ENCODE data around the gene TEX52. TPM values are rescaled to one million over a fixed set of nuclear protein-coding genes. Genes with fewer than 3 reads are reported as not detected.

The TEX52 gene
- total and polyA plus RNA-seq, 2 experiments from 2014 or later: not detected

GRCh38 chr12:2844786-2845185 is 12.1 kb downstream of the TEX52 start:
- Histone ChIP-seq H3K27ac (no peak overlapping the region), H3K4me3 (no peak overlapping the region), H3K36me3 (no peaks in the 10 kb centered on the region), H3K9me3 (ENCODE audit: low read depth) (no peaks in the 10 kb centered on the region), H3K4me1 (ENCODE audit: low read depth) (peaks cover 40% of the 10 kb centered on the region), H3K27me3 (no peaks in the 10 kb centered on the region)
- DNase-seq (ENCODE audit: low read depth in 1 of 2, low spot score in 1 of 2): no peak
- TF ChIP-seq CTCF (IDR thresholded peaks at IDR 0.05; ENCODE audit: low read depth, low read length): no peak

- H3K4me3 ChIP-seq: no peak overlapping the region
- no peaks in the 10 kb centered on the region for H3K9me3 ChIP-seq (ENCODE audit: low read depth)
- TF ChIP-seq CTCF (IDR thresholded peaks at IDR 0.05; ENCODE audit: low read depth, low read length): no peak
- peaks cover 26% of the 10 kb centered on the region for H3K4me1 ChIP-seq (ENCODE audit: low read depth)
- H3K27me3 ChIP-seq: no peaks in the 10 kb centered on the region
- DNase-seq (ENCODE audit: low read depth in 1 of 2, low spot score in 1 of 2): no peak
- H3K27ac ChIP-seq: peak overlapping the region; percentile 72
- peaks cover 4% of the 10 kb centered on the region for H3K36me3 ChIP-seq
Observed at GRCh38 chr12:2842948-2843347, 13.9 kb downstream of the TEX52 start.

DNA sequence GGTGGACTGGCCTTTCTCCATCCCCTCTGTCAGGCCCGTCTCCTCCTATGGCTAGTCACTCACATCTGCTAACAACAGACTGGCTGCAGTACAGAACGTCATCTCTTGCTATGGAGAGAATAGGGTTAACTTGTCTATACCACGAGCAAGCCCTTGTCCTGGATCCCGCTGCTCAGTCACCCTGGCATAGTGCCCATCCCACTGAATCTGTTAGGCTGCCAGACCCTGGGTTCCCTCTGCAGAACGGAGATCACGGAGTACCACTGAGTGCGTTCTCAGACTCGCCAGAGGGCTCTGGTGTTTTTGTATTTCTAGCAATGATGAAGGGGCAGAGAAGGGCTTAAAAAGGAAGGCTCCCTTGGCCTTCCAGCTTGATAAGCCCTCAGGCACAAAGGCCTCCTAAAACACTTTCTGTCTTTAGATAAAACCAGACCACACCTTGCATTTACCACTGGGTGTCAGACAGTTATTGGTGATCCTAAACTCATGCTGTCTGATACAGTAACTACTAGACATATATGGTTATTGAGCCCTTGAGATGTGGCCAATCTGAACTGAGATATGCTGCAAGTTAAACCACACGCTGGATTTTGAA is 15.7 kb downstream of the TEX52 start:
- peak overlapping the region; percentile 33 for H3K27ac ChIP-seq
- H3K9me3 ChIP-seq (ENCODE audit: low read depth): no peaks in the 10 kb centered on the region
- peaks cover 12% of the 10 kb centered on the region for H3K4me1 ChIP-seq (ENCODE audit: low read depth)
- no peak overlapping the region for H3K4me3 ChIP-seq
- TF ChIP-seq CTCF (IDR thresholded peaks at IDR 0.05; ENCODE audit: low read depth, low read length): no peak
- no peak for DNase-seq (ENCODE audit: low read depth in 1 of 2, low spot score in 1 of 2)
- H3K27me3 ChIP-seq: no peaks in the 10 kb centered on the region
- H3K36me3 ChIP-seq: peaks cover 4% of the 10 kb centered on the region

DNA sequence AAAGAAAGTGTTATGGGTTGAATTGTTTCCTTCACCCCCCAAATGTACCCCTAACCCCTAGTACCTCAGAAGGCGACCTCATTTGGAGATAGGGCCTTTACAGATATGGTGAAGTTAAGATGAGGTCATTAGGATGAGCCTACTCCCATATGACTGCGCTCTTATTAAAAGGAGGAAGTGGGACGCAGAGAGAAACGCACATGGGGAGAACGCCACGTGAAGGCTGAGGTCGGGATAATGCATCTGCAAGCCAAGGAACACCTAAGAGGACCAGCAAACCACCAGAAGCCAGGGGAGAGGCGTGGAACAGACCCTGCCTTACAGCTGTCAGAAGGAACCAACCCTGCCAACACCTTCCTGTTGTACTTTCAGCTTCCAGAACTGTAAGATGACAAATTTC is 20.3 kb downstream of the TEX52 start:
- Histone ChIP-seq H3K9me3 (ENCODE audit: low read depth) (no peaks in the 10 kb centered on the region), H3K4me1 (ENCODE audit: low read depth) (peaks cover 3% of the 10 kb centered on the region), H3K36me3 (peaks cover 4% of the 10 kb centered on the region), H3K4me3 (no peak overlapping the region), H3K27ac (no peak overlapping the region), H3K27me3 (no peaks in the 10 kb centered on the region)
- DNase-seq (ENCODE audit: low read depth in 1 of 2, low spot score in 1 of 2): no peak
- no peak for TF ChIP-seq CTCF (IDR thresholded peaks at IDR 0.05; ENCODE audit: low read depth, low read length)

- Histone ChIP-seq H3K36me3 (peaks cover 4% of the 10 kb centered on the region), H3K9me3 (ENCODE audit: low read depth) (no peaks in the 10 kb centered on the region), H3K27ac (no peak overlapping the region), H3K4me3 (no peak overlapping the region), H3K4me1 (ENCODE audit: low read depth) (peaks cover 3% of the 10 kb centered on the region), H3K27me3 (no peaks in the 10 kb centered on the region)
- no peak for TF ChIP-seq CTCF (IDR thresholded peaks at IDR 0.05; ENCODE audit: low read depth, low read length)
- DNase-seq (ENCODE audit: low read depth in 1 of 2, low spot score in 1 of 2): no peak
Observed at GRCh38 chr12:2835691-2836403, 21.0 kb downstream of the TEX52 start.
